Thyroid gland (tissue), 4 donors: ENCODE data around the gene OR52B6. TPM values are rescaled to one million over a fixed set of nuclear protein-coding genes. Genes with fewer than 3 reads are reported as not detected.

Experiments
- DNase-seq, 2 donors: peaks; one replicate each; pipeline ENCODE4 v3.0.0-alpha.2; 2019
- H3K27ac ChIP-seq, 3 donors: fragments of 200-600 bp; sonication (generic); 1 replicate in 2 of 3; 2 replicates in 1 of 3; pipeline ENCODE4 v1.5.1; 2016 to 2019; ENCODE audit warnings: mild to moderate bottlenecking in 1 of 3, moderate library complexity in 1 of 3
- H3K27me3 ChIP-seq: fragments of 200-600 bp; sonication (generic); one replicate; pipeline ENCODE4 v1.5.1; 2019
- H3K36me3 ChIP-seq, 2 donors: fragments of 200-600 bp; sonication (generic); one replicate each; pipeline ENCODE4 v1.5.1; 2016 to 2019
- H3K4me1 ChIP-seq, 2 donors: fragments of 200-600 bp; sonication (generic); one replicate each; pipeline ENCODE4 v1.5.1; 2017 to 2019
- H3K4me3 ChIP-seq, 3 donors: fragments of 200-600 bp; sonication (generic); replicated peaks in 1 of 3; 1 replicate in 2 of 3; 2 replicates in 1 of 3; pipeline ENCODE4 v1.5.1; 2016; ENCODE audit warnings: mild to moderate bottlenecking in 1 of 3
- H3K9me3 ChIP-seq: fragments of 200-600 bp; sonication (generic); one replicate; pipeline ENCODE4 v1.5.1; 2017
- POLR2A ChIP-seq, 2 donors: fragments of 450-650 bp; IDR thresholded peaks; one replicate each; pipeline ENCODE4 v1.6.1; 2017; ENCODE audit warnings: antibody characterized with exemption in 2 of 2, mild to moderate bottlenecking in 2 of 2, moderate library complexity in 1 of 2
- WGBS, 2 donors: methylation state at CpG; one replicate each; pipeline ENCODE4 v1.1.5; 2017; 5-methylcytosine and 5-hydroxymethylcytosine counted together
- intact Hi-C: fragments of 100-400 bp; cut with DNase I; formaldehyde crosslinking; loops from one replicate; pipeline ENCODE4 v1.15.1; 2023
- total RNA-seq, 4 donors: library from RNA; depleted of rRNA; stranded (reverse); fragments of >200 nt; gene quantifications; one replicate each; pipeline ENCODE4 v1.2.3, GENCODE V29; 2016
- TF ChIP-seq, protein P1 (sequence below), 6 experiments: fragments of 200-600 bp in 3 of 6; fragments of 450-650 bp in 3 of 6; sonication (generic) in 3 of 6; IDR thresholded peaks; one replicate each; pipeline ENCODE4 v1.5.1; 2016 to 2019; ENCODE audit warnings: antibody characterized with exemption in 6 of 6, mild to moderate bottlenecking in 2 of 6, inconsistent platforms in 1 of 6, moderate library complexity in 1 of 6

The OR52B6 gene
- total RNA-seq, 4 donors from 2014 or later: not detected

DNA sequence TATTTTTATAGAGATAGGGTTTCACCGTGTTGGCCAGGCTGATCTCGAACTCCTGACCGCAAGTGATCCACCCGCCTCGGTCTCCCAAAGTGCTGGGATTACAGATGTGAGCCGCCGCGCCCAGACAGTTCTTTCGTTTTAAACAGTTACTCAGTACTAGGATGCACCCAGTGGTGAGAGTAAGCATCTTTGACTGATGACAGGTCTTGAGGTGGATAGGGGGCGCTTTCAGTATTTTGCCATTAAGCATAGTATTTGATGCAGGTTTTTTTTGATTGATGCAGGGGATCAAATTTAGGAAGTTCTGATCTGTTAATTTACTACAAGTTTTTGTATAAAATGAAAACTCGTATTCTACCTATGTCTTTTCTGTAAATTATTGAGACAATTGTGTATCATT lies 30.9 kb downstream of the OR52B6 start:
- Histone ChIP-seq H3K9me3 (no peaks in the 10 kb centered on the region), H3K36me3 (no peaks in the 10 kb centered on the region), H3K4me3 (no peak overlapping the region), H3K27ac (no peak overlapping the region), H3K27me3 (no peaks in the 10 kb centered on the region), H3K4me1 (no peaks in the 10 kb centered on the region)
- TF ChIP-seq, protein P1, sequence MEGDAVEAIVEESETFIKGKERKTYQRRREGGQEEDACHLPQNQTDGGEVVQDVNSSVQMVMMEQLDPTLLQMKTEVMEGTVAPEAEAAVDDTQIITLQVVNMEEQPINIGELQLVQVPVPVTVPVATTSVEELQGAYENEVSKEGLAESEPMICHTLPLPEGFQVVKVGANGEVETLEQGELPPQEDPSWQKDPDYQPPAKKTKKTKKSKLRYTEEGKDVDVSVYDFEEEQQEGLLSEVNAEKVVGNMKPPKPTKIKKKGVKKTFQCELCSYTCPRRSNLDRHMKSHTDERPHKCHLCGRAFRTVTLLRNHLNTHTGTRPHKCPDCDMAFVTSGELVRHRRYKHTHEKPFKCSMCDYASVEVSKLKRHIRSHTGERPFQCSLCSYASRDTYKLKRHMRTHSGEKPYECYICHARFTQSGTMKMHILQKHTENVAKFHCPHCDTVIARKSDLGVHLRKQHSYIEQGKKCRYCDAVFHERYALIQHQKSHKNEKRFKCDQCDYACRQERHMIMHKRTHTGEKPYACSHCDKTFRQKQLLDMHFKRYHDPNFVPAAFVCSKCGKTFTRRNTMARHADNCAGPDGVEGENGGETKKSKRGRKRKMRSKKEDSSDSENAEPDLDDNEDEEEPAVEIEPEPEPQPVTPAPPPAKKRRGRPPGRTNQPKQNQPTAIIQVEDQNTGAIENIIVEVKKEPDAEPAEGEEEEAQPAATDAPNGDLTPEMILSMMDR (IDR thresholded peaks at IDR 0.05): no peak
- WGBS, 2 donors: 92 to 96% methylated on average over 11 of the region's 11 CpGs
- intact Hi-C loops: no loop called here
- no peak for DNase-seq

DNA sequence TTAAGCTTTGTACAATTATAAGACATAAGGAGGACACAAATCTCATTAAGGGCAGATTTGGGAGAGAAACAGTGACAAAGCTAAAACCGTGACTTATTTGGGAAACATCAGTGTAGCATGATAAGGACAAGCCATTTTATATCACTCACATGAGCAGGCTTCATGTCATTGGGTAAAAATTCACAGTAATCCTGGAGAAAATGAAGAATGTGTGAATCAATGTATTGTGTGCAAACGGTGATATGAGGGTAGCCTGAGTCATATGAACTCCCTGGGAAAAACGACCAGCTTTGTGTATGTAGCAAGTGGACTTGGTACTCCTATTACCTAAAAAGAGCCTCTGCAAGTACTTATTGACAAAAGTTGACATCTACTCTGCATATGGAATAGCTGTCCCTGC lies 38.1 kb downstream of the OR52B6 start:
- 80 to 83% methylated on average over 3 of the region's 3 CpGs for WGBS, 2 donors
- no peak for DNase-seq
- TF ChIP-seq, protein P1 (IDR thresholded peaks at IDR 0.05): no peak
- TF ChIP-seq POLR2A (IDR thresholded peaks at IDR 0.05): no peak
- no peaks in the 10 kb centered on the region for H3K36me3 ChIP-seq
- intact Hi-C loops: no loop called here
- no peak overlapping the region for H3K4me3 ChIP-seq
- no peak overlapping the region for H3K27ac ChIP-seq
- no peaks in the 10 kb centered on the region for H3K9me3 ChIP-seq
- H3K4me1 ChIP-seq: peaks cover 6 to 14% of the 10 kb centered on the region in 2 donors
- H3K27me3 ChIP-seq: no peaks in the 10 kb centered on the region

DNA sequence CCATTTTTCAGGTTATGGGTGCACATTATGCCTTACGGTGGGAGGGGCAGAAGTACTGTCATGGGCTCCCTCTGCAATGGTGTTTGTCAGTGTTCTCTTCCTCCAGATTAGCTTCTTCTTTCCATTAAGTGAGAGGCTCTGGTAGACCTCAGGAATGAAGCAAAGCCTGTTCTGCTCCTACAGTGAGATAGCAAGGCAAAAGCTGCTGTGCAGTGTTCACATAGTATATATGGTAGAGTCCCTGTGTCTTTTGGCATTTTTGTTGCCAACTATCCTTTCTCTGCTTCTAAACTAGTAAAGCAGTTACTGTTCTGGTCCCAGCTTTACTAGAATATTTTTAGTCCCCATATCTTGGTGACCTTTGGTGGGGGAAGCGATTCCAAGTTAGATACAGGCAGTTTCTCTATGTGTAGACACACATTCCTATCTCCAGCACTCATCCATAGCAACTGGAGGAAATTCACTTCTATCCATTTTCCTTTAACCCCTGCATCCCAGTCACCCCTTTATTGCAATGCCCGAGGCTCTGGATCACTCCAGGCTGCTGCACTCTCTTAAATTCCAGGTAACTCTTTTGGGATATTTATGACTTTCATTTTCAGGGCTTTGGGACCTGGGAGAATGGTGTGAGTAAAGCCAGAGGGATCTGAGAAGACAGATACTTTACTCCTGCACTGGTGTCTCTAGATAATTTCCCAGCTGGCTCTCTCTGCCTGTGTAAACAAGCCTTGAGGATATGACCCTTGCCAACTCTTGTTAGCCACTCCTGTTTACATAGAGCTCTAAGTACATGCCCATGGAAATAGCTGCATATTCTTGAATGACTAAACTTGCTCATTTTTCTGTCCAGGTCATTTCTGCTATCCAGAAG lies 40.2 kb downstream of the OR52B6 start:
- no peaks in the 10 kb centered on the region for H3K36me3 ChIP-seq
- intact Hi-C loops: no loop called here
- H3K4me3 ChIP-seq: no peak overlapping the region
- TF ChIP-seq, protein P1 (IDR thresholded peaks at IDR 0.05): no peak
- no peak for TF ChIP-seq POLR2A (IDR thresholded peaks at IDR 0.05)
- WGBS, 2 donors: 44 to 52% methylated on average over 3 of the region's 3 CpGs
- H3K27ac ChIP-seq: no peak overlapping the region
- peaks cover 18 to 29% of the 10 kb centered on the region in 2 donors for H3K4me1 ChIP-seq
- H3K9me3 ChIP-seq: no peaks in the 10 kb centered on the region
- H3K27me3 ChIP-seq: no peaks in the 10 kb centered on the region
- peak in 1 of 2 donors; percentile 19 for DNase-seq

DNA sequence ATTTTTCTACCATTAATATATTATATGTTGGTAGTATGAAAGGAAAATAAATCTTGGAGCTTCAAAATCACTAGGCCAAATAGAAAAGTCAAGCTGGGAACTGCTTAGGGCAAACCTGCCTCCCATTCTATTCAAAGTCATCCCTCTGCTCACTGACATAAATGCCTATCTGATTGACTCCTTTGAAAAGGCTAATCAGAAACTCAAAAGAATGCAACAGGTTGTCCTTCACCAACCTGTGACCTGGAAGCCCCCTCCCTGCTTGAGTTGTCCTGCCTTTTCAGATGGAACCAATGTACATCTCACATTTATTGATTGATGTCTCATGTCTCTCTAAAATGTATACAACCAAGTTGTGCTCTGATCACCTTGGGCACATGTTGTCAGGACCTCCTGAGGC lies 40.9 kb downstream of the OR52B6 start:
- no peaks in the 10 kb centered on the region for H3K27me3 ChIP-seq
- H3K27ac ChIP-seq: no peak overlapping the region
- DNase-seq: no peak
- TF ChIP-seq POLR2A (IDR thresholded peaks at IDR 0.05): no peak
- TF ChIP-seq, protein P1 (IDR thresholded peaks at IDR 0.05): no peak
- peaks cover 20 to 32% of the 10 kb centered on the region in 2 donors for H3K4me1 ChIP-seq
- intact Hi-C loops: no loop called here
- H3K36me3 ChIP-seq: no peaks in the 10 kb centered on the region
- H3K9me3 ChIP-seq: no peaks in the 10 kb centered on the region
- no peak overlapping the region for H3K4me3 ChIP-seq

DNA sequence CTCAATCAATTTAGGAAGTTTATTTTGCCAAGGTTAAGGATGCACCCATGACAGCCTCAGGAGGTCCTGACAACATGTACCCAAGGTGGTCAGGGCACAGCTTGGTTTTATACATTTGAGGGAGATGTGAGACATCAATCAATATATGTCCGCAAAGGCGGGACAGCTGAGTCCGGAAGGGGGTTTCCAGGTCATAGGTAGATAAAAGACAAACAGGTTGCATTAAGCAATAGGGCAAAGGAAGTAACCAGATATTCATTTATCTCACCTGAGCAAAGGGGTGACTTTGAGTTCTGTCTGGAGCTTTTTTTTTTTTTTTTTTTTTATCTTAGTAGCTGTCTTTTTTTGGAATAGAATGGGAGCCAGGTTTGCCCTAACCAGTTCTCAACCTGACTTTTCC lies 42.1 kb downstream of the OR52B6 start:
- intact Hi-C loops: no loop called here
- TF ChIP-seq, protein P1 (IDR thresholded peaks at IDR 0.05): no peak
- no peak for TF ChIP-seq POLR2A (IDR thresholded peaks at IDR 0.05)
- 98 to 99% methylated on average over 3 of the region's 3 CpGs for WGBS, 2 donors
- Histone ChIP-seq H3K4me3 (no peak overlapping the region), H3K36me3 (no peaks in the 10 kb centered on the region), H3K4me1 (peaks cover 20 to 32% of the 10 kb centered on the region in 2 donors), H3K27ac (no peak overlapping the region), H3K27me3 (no peaks in the 10 kb centered on the region), H3K9me3 (no peaks in the 10 kb centered on the region)
- DNase-seq: no peak
